ENCODE data around the gene DUSP28.

DNA sequence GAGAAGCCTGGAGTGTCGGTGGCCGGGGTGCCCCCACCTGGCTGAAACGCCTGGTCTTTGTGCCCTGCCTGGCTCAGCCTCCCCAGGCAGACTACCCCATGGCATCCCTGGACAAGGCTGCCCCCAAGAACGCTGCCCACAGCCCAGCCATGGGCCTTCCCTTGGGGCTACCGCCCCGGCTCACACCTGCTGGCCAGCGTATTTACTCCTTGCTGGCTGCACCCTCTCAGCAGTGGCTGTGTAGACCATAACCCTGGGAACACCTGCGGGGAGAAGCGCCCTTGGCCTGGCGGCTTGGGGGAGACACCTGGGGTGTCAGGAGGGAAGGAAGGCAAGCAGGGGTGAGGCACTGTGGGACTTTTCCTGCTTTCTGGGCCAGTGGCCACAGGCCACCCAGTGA lies 43.7 kb downstream of the DUSP28 start:
- TF ChIP-seq SP1 (IDR thresholded peaks at IDR 0.05) (no peak), HDGF (IDR thresholded peaks at IDR 0.05; ENCODE audit: borderline replicate concordance) (no peak), ARNT (IDR thresholded peaks at IDR 0.05) (no peak), BHLHE40 (IDR thresholded peaks at IDR 0.05; ENCODE audit: borderline replicate concordance) (no peak), SUZ12 (IDR thresholded peaks at IDR 0.05) (no peak), FOXM1 (IDR thresholded peaks at IDR 0.05; ENCODE audit: borderline replicate concordance) (no peak), FOXK2 (IDR thresholded peaks at IDR 0.05) (no peak), ELF4 (IDR thresholded peaks at IDR 0.05) (no peak), ZNF384 (IDR thresholded peaks at IDR 0.05) (no peak)
- TF ChIP-seq, protein P1, sequence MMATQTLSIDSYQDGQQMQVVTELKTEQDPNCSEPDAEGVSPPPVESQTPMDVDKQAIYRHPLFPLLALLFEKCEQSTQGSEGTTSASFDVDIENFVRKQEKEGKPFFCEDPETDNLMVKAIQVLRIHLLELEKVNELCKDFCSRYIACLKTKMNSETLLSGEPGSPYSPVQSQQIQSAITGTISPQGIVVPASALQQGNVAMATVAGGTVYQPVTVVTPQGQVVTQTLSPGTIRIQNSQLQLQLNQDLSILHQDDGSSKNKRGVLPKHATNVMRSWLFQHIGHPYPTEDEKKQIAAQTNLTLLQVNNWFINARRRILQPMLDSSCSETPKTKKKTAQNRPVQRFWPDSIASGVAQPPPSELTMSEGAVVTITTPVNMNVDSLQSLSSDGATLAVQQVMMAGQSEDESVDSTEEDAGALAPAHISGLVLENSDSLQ (IDR thresholded peaks at IDR 0.05) = no peak

Measured in HEK293T (cell line).